Eye (tissue), 1 donor: ENCODE measurements around the gene CYBC1.
A peak's percentile ranks its signal among the peaks of the same experiment; 100 is the strongest.
"Not testable (repeated sequence)": the region's sequence is repeated elsewhere in the genome, so short reads cannot be mapped to it uniquely, and the experiment has no call there.

Experiments
- DNase-seq: peaks from one replicate; pipeline ENCODE4 v3.0.0-alpha.2; 2015

Gene CYBC1

GRCh38 chr17:82432017-82432416 is 18.5 kb downstream of the CYBC1 start:
- DNase-seq: no peak

- DNase-seq: no peak
Measured at GRCh38 chr17:82429824-82430223, 20.7 kb downstream of the CYBC1 start.

DNA sequence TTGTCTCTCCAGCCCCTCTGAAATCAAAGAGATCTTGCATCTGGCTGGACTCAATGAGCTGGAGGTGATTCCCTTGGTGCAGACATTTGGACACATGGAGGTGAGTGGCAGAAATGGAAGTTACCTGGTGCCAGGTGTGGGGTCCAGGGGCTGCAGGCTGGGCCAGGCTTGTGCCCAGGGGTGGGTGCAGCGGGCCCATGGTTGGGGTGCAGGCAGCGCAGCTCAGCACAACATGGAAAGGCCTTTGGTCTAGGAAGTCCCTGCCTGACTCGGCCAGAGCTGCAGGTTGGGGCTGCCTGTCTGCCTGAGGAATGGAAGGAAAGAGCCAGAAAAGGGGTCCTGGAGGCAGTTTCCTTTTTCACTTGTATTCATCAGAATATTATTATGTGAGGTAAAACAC is 22.0 kb downstream of the CYBC1 start:
- DNase-seq: no peak

DNA sequence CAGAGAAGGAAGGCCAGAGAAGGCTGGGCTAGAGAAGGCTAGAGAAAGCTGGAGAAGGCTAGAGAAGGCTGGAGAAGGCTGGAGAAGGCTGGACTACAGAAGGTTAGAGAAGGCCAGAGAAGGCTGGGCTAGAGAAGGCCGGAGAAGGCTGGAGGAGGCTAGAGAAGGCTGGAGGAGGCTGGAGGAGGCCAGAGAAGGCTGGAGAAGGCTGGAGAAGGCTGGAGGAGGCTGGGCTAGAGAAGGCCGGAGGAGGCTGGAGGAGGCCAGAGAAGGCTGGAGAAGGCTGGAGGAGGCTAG is 25.7 kb downstream of the CYBC1 start:
- no peak for DNase-seq

DNA sequence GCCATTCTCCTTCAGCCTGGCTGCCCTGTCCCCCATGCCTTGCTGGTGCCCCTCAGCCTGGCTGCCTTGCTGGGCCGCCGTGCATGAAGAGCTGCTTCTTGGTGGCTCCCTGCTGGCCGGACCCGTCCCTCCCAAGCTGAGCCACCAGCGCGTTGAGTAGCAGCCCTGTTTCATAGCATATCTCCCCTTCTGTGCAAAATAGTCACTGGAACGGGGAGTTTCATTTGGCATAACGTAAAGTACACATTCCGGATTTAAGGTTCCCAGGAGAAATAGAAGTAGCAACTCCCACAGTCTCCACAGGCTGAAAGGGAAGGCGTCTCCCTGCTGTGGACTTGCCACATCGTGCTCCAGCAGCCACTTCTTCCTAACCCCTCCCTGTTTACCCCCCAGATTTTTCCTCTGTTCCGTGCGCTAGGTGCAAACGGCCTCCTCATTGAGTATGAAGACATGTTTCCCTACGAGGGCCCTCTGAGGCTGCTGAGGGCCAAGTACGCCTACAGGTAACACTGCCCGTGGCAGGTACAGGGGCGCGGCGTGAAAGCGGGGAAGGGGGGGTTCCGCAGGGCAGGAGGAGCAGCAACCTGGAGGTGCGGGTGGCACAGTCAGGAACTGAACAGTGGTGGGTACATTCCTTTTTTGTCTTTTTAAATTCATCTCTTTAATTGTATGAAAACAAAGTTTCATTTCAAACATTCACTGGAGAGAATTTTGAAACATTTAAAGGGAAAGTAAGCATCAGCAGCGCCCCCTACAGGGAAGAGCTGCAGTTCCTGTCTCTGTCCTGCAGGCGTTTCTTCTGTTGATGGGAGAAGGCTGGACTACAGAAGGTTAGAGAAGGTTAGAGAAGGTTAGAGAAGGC is 26.3 kb downstream of the CYBC1 start:
- DNase-seq: peak; percentile 50

GRCh38 chr17:82419540-82419939 is 31.0 kb downstream of the CYBC1 start:
- DNase-seq: no peak

DNA sequence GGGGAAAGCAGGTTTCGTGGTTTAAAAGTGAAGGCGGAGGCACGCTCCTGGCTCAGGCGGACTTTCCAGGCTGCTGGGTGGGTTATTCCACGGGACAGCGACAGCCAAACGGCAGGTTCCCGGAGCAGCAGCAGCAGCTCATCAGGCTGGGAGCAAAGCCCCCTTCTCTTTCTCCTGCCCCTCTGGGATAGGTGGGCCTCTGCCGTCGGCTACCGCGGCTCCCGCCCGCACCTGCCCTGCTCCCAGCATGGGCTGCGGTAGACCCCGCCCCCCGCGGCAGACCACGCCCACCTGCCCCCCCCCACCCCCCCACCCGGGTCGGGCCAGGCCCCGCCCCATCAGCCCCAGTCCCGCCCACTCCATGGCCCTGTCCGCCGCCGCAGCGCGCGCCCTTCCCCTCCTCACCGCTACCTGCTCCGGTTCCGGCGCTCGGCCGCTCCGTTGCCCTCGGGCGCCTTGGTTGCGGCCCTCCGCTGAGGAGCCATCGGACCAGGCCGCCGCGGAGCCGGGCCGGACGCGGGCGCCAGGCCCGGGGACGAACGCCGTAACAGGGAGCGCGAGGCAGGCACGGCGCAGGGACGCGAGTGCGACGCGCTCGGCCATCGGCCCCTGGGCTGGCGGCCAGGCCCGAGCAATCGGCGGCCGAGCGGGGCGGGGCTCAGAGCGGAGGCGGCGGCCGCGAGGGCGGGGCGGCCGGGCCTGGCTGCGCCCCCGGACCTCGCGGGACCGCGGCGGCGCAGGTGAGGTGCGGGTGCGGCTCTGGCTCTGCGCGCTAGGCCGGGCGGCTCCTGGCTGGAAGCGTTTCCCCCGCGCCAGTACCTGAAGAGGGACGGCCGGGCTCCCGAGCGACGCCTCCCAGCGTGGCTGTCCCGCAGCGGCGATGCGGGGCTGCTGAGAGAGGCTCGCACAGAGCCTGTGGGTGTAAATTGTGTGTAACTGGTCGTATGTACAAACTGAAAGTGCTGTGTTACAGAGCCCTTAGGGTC is 32.3 kb downstream of the CYBC1 start, which contains the start of the genes HEXD and OGFOD3:
HEXD (plus strand) TSS at position 347 of the 986 bp plus-strand sequence. CDS start 1,453 bp downstream, outside the sequence.
OGFOD3 (minus strand) TSS at position 586 of the 986 bp plus-strand sequence; CDS start at position 485, 101 bp downstream.
- DNase-seq: peak; percentile 94

- no peak for DNase-seq
Measured at GRCh38 chr17:82416771-82417170, 33.8 kb downstream of the CYBC1 start.

DNA sequence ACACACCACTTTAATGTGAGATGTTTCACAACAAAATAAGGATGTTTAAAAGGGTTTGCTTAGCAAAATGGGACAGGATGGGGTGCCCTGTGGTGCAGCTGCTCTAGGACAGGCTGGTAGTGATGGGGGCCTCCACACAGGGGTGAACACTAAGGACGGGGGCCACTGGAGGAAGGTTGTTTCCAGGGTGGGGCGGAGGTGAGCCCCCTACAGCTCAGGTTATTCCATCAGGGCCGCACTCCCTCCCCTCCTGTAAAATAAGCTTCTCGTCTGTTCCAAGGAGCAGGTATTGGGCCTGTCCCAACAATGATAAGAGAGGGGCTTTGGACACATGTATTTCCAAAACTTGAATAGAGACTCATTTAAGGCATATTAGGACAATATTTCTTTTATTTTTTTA is 34.3 kb downstream of the CYBC1 start:
- DNase-seq: no peak

DNA sequence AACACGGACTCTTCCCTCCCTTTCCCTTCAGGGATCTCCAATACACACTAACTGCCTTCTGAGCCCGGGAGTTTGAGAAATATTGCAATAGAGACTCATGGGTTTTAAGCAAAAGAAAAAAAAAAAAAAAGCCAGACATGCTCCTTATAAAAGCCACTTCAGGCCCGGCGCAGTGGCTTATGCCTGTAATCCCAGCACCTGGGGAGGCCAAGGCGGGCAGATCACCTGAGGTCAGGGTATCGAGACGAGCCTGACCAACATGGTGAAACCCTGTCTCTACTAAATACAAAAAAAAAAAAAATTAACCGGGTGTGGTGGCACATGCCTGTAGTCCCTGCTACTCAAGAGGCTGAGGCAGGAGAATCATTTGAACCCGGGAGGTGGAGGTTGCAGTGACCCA is 34.8 kb downstream of the CYBC1 start:
- no peak for DNase-seq

DNA sequence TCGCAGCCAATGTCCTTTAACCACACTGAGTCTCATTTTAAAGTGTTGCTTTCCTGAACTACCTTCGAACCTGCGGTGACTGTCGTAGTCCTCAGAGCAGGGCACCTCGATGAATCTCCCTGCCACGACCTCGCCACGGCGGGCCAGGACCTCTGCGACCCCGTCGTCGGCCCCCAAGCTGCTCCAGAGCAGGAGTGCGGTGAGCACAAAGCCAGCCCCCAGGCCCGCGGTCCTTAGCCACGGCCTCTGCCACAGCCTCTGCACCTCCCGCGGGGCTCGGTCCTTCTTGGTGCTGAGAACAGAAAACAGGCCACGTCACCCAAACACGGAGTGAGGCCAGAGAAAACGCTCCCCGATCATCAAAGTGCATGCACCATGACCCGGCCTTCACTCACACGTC is 35.2 kb downstream of the CYBC1 start:
- no peak for DNase-seq

- peak; percentile 90 for DNase-seq
Measured at GRCh38 chr17:82414548-82415281, 35.8 kb downstream of the CYBC1 start.

DNA sequence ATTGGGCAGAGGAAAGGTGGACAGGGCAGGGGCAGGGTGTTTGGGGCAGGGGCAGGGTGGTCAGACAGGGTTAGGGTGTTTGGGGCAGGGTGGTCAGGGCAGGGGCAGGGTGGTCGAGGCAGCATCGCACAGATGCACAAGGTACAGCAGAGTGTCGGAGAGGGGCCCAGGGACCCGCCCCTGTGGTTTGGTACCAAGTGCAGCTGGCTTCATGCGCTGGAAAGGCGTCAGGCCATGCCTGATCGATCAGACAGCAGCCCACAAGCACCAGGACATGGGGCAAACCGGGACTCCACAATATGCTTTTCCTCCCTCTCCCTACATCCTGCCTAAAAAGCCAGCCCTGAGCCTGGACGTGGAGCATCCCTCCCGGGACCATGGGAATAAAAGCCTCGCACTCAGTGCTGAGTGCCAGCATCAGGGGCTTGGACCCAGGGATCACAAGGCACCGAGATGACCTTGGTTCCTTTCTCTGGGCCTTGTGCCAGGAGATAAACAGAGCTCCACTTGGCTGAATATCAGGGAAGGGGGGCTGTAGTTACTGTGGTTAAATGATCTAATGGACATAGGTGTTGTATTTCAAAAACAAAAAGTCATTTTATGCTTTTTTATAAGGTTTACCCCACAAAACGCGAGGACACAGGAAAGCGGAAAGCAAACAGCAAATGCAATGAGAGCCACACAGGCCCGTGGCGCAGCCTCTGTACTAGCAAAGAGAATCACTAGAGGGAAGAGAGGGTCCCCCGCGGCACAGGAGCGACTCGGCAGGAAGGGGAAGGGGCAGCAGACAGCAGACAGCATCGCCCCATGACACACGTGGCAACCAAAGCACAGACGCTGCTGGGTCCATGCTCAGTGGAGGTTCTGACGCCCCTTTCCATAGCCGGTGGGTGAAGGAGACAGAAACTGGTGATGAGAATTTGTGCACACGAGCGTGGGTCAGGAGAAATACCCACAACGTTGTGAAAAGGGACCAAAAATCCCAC is 37.7 kb downstream of the CYBC1 start:
- DNase-seq: no peak

DNA sequence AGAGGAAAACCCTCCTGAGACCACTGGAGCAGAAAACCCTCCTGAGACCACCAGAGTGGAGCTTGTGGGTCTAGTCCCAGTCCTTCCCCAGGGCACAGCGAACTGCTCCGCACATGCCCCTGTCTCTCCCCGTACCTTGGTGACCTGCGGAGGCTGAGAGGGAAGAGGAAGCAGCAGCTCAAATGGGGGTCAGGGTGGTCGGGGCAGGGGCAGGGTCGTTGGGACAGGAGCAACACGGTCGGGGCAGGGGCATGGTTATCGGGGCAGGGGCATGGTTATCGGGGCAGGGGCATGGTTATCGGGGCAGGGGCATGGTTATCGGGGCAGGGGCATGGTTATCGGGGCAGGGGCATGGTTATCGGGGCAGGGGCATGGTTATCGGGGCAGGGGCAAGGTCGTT is 38.5 kb downstream of the CYBC1 start:
- not testable (repeated sequence) for DNase-seq

GRCh38 chr17:82411396-82412053 is 39.0 kb downstream of the CYBC1 start:
- DNase-seq: no peak

DNA sequence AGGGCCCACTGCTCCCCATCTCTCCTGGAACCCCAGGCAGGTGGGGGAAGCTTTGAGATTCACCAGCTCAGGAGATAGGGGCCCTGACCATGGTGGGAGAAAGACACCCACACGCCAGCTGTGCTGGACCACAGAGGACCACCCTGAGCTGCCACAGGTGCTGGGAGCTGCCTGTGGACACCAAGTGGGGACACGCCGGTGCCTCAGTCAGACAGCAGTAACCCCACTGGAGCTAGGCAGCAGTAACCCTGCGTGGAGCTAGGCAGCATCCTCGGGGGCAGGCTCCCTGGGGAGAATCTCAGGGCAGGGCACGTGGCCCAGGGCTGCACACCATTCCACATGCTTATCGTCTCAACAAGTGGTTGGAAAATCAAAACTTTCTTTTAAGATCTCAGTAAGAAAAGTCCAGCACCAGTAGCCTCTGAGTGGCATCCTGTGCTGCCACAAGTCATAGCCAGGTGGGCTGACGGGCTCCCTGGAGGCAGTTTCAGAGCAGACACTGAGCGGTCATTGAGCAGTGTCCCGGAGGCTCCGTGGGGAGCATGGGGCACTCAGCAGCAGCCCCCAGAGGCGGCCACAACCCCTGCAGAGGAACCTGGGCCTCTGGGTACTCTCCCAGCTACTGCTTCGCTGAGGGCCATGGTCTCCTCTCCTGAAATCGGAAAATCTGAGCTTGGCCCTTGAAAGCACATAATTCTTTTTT is 40.4 kb downstream of the CYBC1 start:
- no peak for DNase-seq

GRCh38 chr17:82408938-82409318 is 41.6 kb downstream of the CYBC1 start:
- no peak for DNase-seq

DNA sequence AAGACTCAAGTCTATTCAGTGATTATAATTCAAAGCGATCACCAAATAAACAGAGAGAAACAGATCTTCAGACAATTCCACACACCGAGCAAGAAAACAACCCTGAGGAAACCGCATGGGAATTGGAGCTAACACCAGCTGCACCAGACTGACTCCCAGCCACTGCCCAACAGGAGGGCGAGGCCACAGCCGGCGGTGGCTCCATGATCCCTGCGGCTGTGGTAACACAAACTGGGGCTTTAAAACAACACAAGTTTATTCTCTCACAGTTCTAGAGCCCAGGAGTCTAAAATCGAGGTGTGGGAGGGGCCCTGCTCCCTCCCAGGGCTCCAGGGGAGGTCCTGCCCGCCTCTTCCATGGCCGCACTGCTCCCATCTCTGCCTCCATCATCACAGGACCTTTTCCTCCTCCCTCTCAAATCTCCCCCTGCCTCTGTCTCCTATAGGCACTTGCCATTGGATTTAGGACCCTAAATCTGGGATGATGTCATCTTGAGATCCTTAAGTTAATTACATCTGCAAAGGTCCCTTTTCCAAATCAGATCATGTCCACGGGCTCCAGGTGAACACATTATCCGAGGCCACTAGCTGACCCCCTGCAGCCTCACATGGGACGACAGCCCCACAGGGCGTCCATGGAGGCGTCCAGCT is 42.1 kb downstream of the CYBC1 start:
- DNase-seq: no peak

- DNase-seq: no peak
Measured at GRCh38 chr17:82407255-82407654, 43.3 kb downstream of the CYBC1 start.

DNA sequence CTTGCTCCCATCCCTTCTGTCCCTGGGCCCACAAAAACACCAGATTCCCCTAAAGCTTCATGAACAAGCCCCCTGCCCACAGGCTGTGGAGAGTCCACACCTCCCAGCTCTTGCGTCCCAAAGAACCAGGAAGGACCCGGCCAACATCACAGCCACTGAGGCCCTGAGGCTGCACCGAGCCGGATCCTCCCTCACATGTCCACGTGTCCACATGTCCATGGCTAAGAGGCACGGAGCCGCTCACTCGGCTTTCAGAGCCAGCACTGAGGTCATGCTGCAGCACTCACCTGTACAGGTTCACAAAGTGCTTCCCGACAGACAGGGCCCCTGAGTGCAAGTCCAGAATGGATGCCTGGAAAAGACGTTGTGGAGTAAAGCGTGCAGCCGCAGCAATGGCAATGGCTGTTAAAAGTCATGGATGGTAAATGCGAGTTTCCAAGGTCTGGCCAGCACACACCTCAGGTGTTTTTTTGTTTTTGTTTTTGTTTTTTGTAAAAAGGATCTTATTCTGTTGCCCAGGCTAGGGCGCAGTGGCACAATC is 44.4 kb downstream of the CYBC1 start:
- no peak for DNase-seq
